Dermis blood vessel endothelial cell (primary cell): ENCODE data around the gene RIN3. TPM values are rescaled to one million over a fixed set of nuclear protein-coding genes. Genes with fewer than 3 reads are reported as not detected.

ENCODE experiments used
- DNase-seq: peaks from one replicate; pipeline ENCODE4 v3.0.0; 2010
- total RNA-seq: library from RNA; depleted of rRNA; stranded (reverse); fragments of >200 nt; gene quantifications from 2 replicates; pipeline ENCODE4 v1.2.3, GENCODE V29; 2014

The RIN3 gene
- total RNA-seq, 1 donor from 2014 or later = 11.1 TPM

DNA sequence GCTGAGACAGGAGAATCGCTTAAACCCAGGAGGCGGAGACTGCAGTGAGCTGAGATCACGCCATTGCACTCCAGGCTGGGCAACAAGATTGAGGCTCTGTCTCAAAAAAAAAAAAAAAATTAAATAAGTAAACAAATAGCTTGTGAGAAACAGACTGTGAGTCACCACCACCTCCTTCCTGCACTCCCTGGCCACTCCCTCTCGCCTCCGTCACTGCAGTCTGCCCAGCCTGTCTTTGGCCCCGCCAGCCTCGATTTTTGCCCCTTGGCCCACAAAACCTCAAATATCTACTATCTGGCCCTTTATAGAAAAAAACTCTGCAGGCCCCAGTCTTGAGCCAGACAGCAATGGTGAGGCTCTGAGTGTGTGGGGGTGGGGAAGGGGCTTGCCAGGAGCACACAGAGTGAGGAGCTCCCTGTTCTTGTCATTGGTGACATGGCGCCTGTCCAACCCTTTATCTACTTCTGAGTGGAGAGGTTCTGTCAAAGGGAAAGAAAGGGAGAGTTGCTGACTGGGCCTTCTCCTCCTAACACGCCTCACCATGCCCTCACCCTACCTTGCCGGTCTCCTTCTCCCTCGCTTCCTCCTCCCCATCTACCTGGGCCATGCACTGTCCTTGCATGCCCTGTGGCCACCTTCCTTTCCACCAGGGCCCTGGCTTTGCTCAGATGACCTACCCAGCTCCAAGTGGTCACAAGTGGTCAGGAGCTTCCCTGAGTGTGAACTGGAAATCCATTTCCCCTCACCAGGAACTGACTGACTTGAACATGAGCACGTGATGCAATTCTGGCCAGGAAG is 212.8 kb downstream of the RIN3 start:
- peak; percentile 94 for DNase-seq

GRCh38 chr14:92726933-92727262 is 213.3 kb downstream of the RIN3 start:
- no peak for DNase-seq

GRCh38 chr14:92728759-92729364 is 215.3 kb downstream of the RIN3 start:
- peak; percentile 24 for DNase-seq

DNA sequence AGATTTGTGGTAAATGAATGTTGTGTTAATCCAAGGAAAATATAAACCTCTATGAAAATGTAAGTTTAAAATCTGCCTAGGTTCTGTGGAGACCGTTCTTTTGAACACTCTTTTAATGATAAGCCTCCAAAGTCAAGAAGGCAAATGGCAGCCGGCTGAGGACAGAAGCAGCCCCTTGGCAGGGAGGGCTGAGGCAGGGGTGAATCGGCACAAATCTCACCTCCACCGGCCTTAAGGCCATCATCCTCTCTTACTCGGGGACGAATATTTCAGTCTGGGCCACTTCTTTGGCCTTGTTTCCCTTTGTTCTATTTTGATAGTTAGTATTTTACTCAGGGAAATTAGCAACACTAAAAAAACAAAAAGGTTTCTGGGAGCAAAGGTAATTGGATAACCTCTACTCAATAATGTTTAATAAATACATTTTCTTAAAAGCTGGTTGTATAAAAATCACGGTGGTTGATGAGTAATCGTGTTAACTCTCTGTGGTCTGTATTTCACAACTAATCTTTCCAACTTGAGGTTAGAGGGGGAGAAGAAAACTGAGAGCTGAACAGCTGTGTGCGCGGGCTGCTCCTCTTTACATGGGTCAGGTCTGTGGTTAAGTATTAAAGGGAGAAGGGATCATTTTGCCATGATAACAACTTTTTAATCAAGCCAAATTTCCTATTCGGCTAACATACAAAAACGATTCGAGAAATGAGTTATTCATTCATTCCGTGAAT is 216.2 kb downstream of the RIN3 start:
- DNase-seq = no peak

DNA sequence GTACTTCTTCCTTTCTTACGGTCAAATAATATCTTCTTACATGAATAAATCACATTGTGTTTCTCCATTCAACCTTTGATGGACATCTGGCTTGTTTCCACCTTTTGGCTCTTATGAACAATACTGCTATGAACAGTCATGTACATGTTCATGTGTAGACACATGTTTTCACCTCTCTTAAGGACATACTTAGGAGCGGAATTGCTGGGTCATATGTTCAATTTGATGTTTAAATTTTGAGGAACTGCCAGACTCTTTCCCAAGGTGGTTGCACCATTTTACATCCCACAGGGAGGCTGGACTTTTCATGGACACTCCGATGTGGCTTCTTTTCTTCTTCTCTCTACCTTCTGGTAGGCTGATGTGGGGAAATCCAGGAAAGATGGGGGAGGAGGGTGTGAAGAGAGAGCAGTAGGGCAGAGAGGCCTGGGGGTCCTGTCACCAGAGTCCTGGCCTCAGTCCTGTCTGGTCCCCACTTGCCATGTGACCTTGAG is 218.1 kb downstream of the RIN3 start:
- DNase-seq = no peak

DNA sequence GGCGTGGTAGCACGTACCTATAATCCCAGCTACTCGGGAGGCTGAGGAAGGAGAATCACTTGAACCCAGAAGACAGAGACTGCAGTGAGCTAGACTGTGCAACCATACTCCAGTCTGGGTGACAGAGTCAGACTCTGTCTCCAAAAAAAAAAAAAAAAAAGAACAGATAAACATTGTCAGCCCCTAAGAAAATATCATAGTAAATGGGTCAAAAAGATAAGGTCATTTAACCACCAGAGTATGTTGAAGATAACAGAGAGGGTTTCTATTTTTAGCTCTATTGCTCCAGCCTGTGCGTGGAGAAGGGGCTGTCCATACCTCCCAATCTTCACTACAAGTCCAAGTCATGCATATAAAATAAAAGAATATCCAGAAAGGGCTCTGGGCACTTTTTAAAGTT is 219.4 kb downstream of the RIN3 start:
- DNase-seq = no peak

DNA sequence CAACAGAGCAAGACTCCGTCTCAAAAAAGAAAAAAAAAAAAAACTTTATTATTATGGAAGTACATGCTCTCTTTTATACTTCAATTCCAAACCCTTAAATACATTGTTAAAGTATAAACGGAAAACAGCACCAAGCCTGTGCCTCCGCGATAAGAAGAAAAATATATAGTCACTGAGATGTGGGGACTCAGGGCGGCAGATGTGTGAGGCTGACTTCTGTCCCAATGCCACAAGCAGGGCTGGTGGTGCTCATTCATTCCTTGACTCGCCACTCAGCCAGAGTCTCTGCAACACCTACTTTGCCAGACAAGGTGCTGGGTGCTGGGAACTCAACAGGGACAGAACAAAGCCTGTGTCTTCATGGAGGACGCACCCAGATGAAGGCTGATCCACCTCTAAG is 221.0 kb downstream of the RIN3 start:
- no peak for DNase-seq

- no peak for DNase-seq
Observed at GRCh38 chr14:92735344-92735743, 221.8 kb downstream of the RIN3 start.

DNA sequence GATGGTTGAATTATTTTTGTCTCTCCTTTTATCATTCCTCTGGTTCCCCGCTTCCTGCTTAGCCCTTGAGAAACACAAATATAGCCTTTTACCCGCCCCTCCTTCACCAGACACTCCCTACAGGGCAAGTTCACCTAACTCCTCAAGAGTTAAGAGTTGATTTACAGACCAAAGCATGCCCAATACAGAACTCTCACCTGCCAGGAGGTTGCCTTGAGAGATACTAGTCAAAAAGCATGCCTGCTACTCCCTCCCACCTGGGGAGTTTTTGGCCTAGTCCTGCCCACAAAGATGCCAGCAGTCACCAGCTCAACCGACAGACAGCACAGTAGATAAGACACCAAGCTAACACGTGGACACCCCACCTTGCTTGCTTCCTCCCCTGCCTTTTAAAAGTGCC is 223.6 kb downstream of the RIN3 start:
- no peak for DNase-seq

GRCh38 chr14:92737619-92738188 is 224.1 kb downstream of the RIN3 start:
- DNase-seq = no peak

Other genes with a start within 250 kb of the RIN3 start
- under 0.01 and 0.14 TPM in 2 replicates for gene SLC24A4, start 190.6 kb upstream of the RIN3 start, total RNA-seq
- gene LGMN, start 234.8 kb downstream of the RIN3 start, total RNA-seq = 59.4 and 76.6 TPM in 2 replicates